Suprapubic skin (tissue), 4 donors: Measurements from ENCODE around the gene NR2F6. TPM values are rescaled to one million over a fixed set of nuclear protein-coding genes. Genes with fewer than 3 reads are reported as not detected.
"Not testable (repeated sequence)": the region's sequence is repeated elsewhere in the genome, so short reads cannot be mapped to it uniquely, and the experiment has no call there.

Experiments used
- DNase-seq, 2 donors: peaks; one replicate each; pipeline ENCODE4 v3.0.0-alpha.2; 2019; ENCODE audit warnings: low spot score in 2 of 2
- H3K27ac ChIP-seq: fragments of 200-600 bp; sonication (generic); one replicate; pipeline ENCODE4 v1.5.1; 2019
- H3K27me3 ChIP-seq: fragments of 200-600 bp; sonication (generic); one replicate; pipeline ENCODE4 v1.5.1; 2019
- H3K36me3 ChIP-seq: fragments of 200-600 bp; sonication (generic); one replicate; pipeline ENCODE4 v1.5.1; 2019
- H3K4me1 ChIP-seq: fragments of 200-600 bp; sonication (generic); one replicate; pipeline ENCODE4 v1.5.1; 2019
- H3K4me3 ChIP-seq: fragments of 200-600 bp; sonication (generic); one replicate; pipeline ENCODE4 v1.5.1; 2019; ENCODE audit warnings: mild to moderate bottlenecking
- H3K9me3 ChIP-seq: fragments of 200-600 bp; sonication (generic); one replicate; pipeline ENCODE4 v1.5.1; 2019
- CTCF ChIP-seq, 2 donors: fragments of 200-600 bp in 1 of 2; fragments of 450-650 bp in 1 of 2; sonication (generic) in 1 of 2; IDR thresholded peaks; one replicate each; pipeline ENCODE4 v1.5.1; 2016 to 2019; ENCODE audit warnings: antibody characterized with exemption in 2 of 2, mild to moderate bottlenecking in 1 of 2, moderate library complexity in 1 of 2
- EP300 ChIP-seq: sonication (generic); formaldehyde crosslinking; IDR thresholded peaks from one replicate; pipeline ENCODE4 v1.6.1; 2017; ENCODE audit warnings: antibody characterized with exemption
- POLR2A ChIP-seq, 2 donors: fragments of 450-650 bp; IDR thresholded peaks; one replicate each; pipeline ENCODE4 v1.6.1; 2017; ENCODE audit warnings: antibody characterized with exemption in 2 of 2, mild to moderate bottlenecking in 2 of 2, moderate library complexity in 2 of 2
- POLR2AphosphoS5 ChIP-seq, 3 donors: sonication (generic); formaldehyde crosslinking; IDR thresholded peaks; one replicate each; pipeline ENCODE4 v1.6.1; 2017; ENCODE audit warnings: antibody characterized with exemption in 3 of 3
- WGBS: methylation state at CpG from one replicate; pipeline ENCODE4 v1.1.5; 2018; 5-methylcytosine and 5-hydroxymethylcytosine counted together
- total RNA-seq, 4 donors: library from RNA; depleted of rRNA; stranded (reverse); fragments of >200 nt; gene quantifications; one replicate each; pipeline ENCODE4 v1.1.0, GENCODE V29; 2016

Gene NR2F6
- total RNA-seq, 4 donors from 2014 or later, result 25.8 to 79.3 (median 54.8) TPM

- no peak for DNase-seq
- H3K27ac ChIP-seq, result no peak overlapping the region
- peaks cover 83% of the 10 kb centered on the region for H3K36me3 ChIP-seq
- no peaks in the 10 kb centered on the region for H3K9me3 ChIP-seq
- H3K27me3 ChIP-seq, result no peaks in the 10 kb centered on the region
- WGBS, result 93% methylated on average over 7 of the region's 7 CpGs
- H3K4me1 ChIP-seq, result no peaks in the 10 kb centered on the region
- H3K4me3 ChIP-seq, result no peak overlapping the region
- TF ChIP-seq POLR2A (IDR thresholded peaks at IDR 0.05) (no peak), CTCF (IDR thresholded peaks at IDR 0.05) (no peak), EP300 (no peak), POLR2AphosphoS5 (IDR thresholded peaks at IDR 0.05) (no peak)
Observed at GRCh38 chr19:17196610-17197009, 49.1 kb downstream of the NR2F6 start.

GRCh38 chr19:17195106-17195505 is 50.6 kb downstream of the NR2F6 start:
- no peak overlapping the region for H3K4me3 ChIP-seq
- no peak overlapping the region for H3K27ac ChIP-seq
- H3K4me1 ChIP-seq, result no peaks in the 10 kb centered on the region
- 93% methylated on average over 3 of the region's 23 CpGs for WGBS
- DNase-seq, result no peak
- H3K9me3 ChIP-seq, result no peaks in the 10 kb centered on the region
- H3K36me3 ChIP-seq, result peaks cover 83% of the 10 kb centered on the region
- no peaks in the 10 kb centered on the region for H3K27me3 ChIP-seq
- TF ChIP-seq EP300 (no peak), CTCF (IDR thresholded peaks at IDR 0.05) (no peak), POLR2AphosphoS5 (IDR thresholded peaks at IDR 0.05) (no peak), POLR2A (IDR thresholded peaks at IDR 0.05) (no peak)

- no peak for TF ChIP-seq CTCF (IDR thresholded peaks at IDR 0.05)
- TF ChIP-seq POLR2AphosphoS5 (IDR thresholded peaks at IDR 0.05), result no peak
- TF ChIP-seq POLR2A (IDR thresholded peaks at IDR 0.05), result no peak
- no peak for TF ChIP-seq EP300
- peaks cover 84% of the 10 kb centered on the region for H3K36me3 ChIP-seq
- no peaks in the 10 kb centered on the region for H3K9me3 ChIP-seq
- no peaks in the 10 kb centered on the region for H3K4me1 ChIP-seq
- H3K27me3 ChIP-seq, result no peaks in the 10 kb centered on the region
- no peak overlapping the region for H3K4me3 ChIP-seq
- no peak for DNase-seq
- no peak overlapping the region for H3K27ac ChIP-seq
- 95% methylated on average over 13 of the region's 16 CpGs for WGBS
Observed at GRCh38 chr19:17194608-17195007, 51.1 kb downstream of the NR2F6 start.

GRCh38 chr19:17192751-17193150 is 53.0 kb downstream of the NR2F6 start:
- WGBS, result 95% methylated on average over 9 of the region's 26 CpGs
- no peak overlapping the region for H3K4me3 ChIP-seq
- H3K9me3 ChIP-seq, result no peaks in the 10 kb centered on the region
- H3K4me1 ChIP-seq, result no peaks in the 10 kb centered on the region
- H3K27me3 ChIP-seq, result no peaks in the 10 kb centered on the region
- DNase-seq, result no peak
- TF ChIP-seq POLR2A (IDR thresholded peaks at IDR 0.05) (no peak), CTCF (IDR thresholded peaks at IDR 0.05) (no peak), POLR2AphosphoS5 (IDR thresholded peaks at IDR 0.05) (no peak), EP300 (no peak)
- peaks cover 86% of the 10 kb centered on the region for H3K36me3 ChIP-seq
- no peak overlapping the region for H3K27ac ChIP-seq

GRCh38 chr19:17191736-17192135 is 54.0 kb downstream of the NR2F6 start:
- not testable (repeated sequence) for DNase-seq, H3K9me3 ChIP-seq, H3K4me3 ChIP-seq, H3K27ac ChIP-seq, H3K4me1 ChIP-seq, H3K27me3 ChIP-seq
- WGBS, result 79% methylated on average over 6 of the region's 6 CpGs
- H3K36me3 ChIP-seq, result peaks cover 90% of the 10 kb centered on the region

- TF ChIP-seq CTCF (IDR thresholded peaks at IDR 0.05) (no peak), EP300 (no peak), POLR2A (IDR thresholded peaks at IDR 0.05) (no peak), POLR2AphosphoS5 (IDR thresholded peaks at IDR 0.05) (no peak)
- 88% methylated on average over 8 of the region's 8 CpGs for WGBS
- Histone ChIP-seq H3K27me3 (no peaks in the 10 kb centered on the region), H3K9me3 (no peaks in the 10 kb centered on the region), H3K36me3 (peaks cover 90% of the 10 kb centered on the region), H3K4me1 (no peaks in the 10 kb centered on the region), H3K4me3 (no peak overlapping the region), H3K27ac (no peak overlapping the region)
- no peak for DNase-seq
Observed at GRCh38 chr19:17185590-17185989, 60.1 kb downstream of the NR2F6 start.
